Heart right ventricle (tissue), 16 donors: ENCODE measurements around the gene SCUBE1. TPM values are rescaled to one million over a fixed set of nuclear protein-coding genes. Genes with fewer than 3 reads are reported as not detected.
A peak's percentile ranks its signal among the peaks of the same experiment; 100 is the strongest.

Experiments
- ATAC-seq, 8 donors: fragments of 200-7000 bp; cut with Tn5 transposase; one replicate each; pipeline ENCODE4 v1.9.1; 2020; ENCODE audit warnings: mild to moderate bottlenecking in 8 of 8, moderate library complexity in 8 of 8, moderate number of reproducible peaks in 1 of 8
- DNase-seq, 2 donors: peaks; one replicate each; pipeline ENCODE4 v3.0.0-alpha.2; 2020
- H3K27ac ChIP-seq, 10 donors: fragments of 200-600 bp; sonication (generic) in 2 of 10; one replicate each; pipeline versions ENCODE4 v1.5.0 to v1.8.0; 2020 to 2022; ENCODE audit warnings: mild to moderate bottlenecking in 3 of 10
- H3K27me3 ChIP-seq, 7 donors: fragments of 200-600 bp; one replicate each; pipeline ENCODE4 v1.8.0; 2021 to 2022; ENCODE audit warnings: mild to moderate bottlenecking in 2 of 7
- H3K36me3 ChIP-seq, 9 donors: fragments of 200-600 bp; sonication (generic) in 1 of 9; one replicate each; pipeline versions ENCODE4 v1.5.0 to v1.8.0; 2020 to 2022; ENCODE audit warnings: mild to moderate bottlenecking in 2 of 9
- H3K4me1 ChIP-seq, 9 donors: fragments of 200-600 bp; sonication (generic) in 1 of 9; one replicate each; pipeline versions ENCODE4 v1.5.0 to v1.8.0; 2020 to 2022; ENCODE audit warnings: mild to moderate bottlenecking in 4 of 9
- H3K4me3 ChIP-seq, 10 donors: fragments of 200-600 bp; sonication (generic) in 2 of 10; one replicate each; pipeline versions ENCODE4 v1.5.0 to v1.8.0; 2020 to 2022; ENCODE audit warnings: mild to moderate bottlenecking in 7 of 10, moderate library complexity in 2 of 10
- H3K9me3 ChIP-seq, 11 donors: fragments of 200-600 bp in 10 of 11; sonication (generic) in 2 of 11; one replicate each; pipeline versions ENCODE4 v1.5.0 to v1.8.0; 2013 to 2022; ENCODE audit warnings: mild to moderate bottlenecking in 2 of 11, control low read depth in 1 of 11, moderate library complexity in 1 of 11
- CTCF ChIP-seq, 9 donors: fragments of 200-600 bp; sonication (generic) in 2 of 9; IDR thresholded peaks; one replicate each; pipeline versions ENCODE4 v1.5.0 to v1.8.0; 2021 to 2022; ENCODE audit warnings: antibody characterized with exemption in 9 of 9, mild to moderate bottlenecking in 5 of 9, moderate library complexity in 1 of 9
- WGBS, 2 donors: extraction: QIAGEN DNeasy Blood & Tissue Kit; methylation state at CpG; one replicate each; pipeline ENCODE4 v1.1.7; 2013; ENCODE audit warnings: inconsistent platforms in 1 of 2; 5-methylcytosine and 5-hydroxymethylcytosine counted together
- intact Hi-C, 10 donors: fragments of 100-400 bp; cut with DNase I; formaldehyde crosslinking; loops; one replicate each; pipeline versions ENCODE4 v1.11.1 to v1.14.2; 2022
- polyA plus RNA-seq, 2 donors: library from polyadenylated mRNA; stranded (reverse); fragments of 200-250 nt; gene quantifications; one replicate each; pipeline ENCODE4 v1.2.3, GENCODE V29; 2013
- total RNA-seq, 10 donors: library from RNA; stranded (reverse); fragmentation: NEBNext Ultra II Directional in 3 of 10; extraction: Animal tissue kit (Norgen Biotek cat#: 25700) in 3 of 10; gene quantifications; one replicate each; pipeline versions ENCODE4 v1.2.1 to v1.2.4, GENCODE V29; 2021 to 2023
- donor health status: Arrhythmogenic right ventricular cardiomyopathy.
- donor health status: ischemic (EF 13 %, LVEDD 7.1; RV severe dilation, severe dysfunction).
- donor health status: healthy with polysubstance abuse.
- donor health status: DM: no; HTN: yes; CAD: no.
- donor health status: DM: no; HTN: no; CAD: no.
- donor health status: ischemic (EF 25% LVEDD 6.9; RV normal size, moderate dysfunction).
- donor health status: ischemic (EF 25% LVEDD 5.7; RV mildly dilated, moderate dysfunction).
- donor health status: healthy.
- donor health status: DM: yes; HTN: yes; CAD: no.
- donor health status: Ischemic cardiomyopathy.
- donor health status: ischemic (EF 35%, LVEDD 5.7; RV mildly dilated, moderate dysfunction).
- donor health status: nonischemic (EF 11% LVEDD 7.7; RV severe dilation, severe dysfunction).
- donor health status: DM: yes; HTN: yes; CAD: no.
- donor health status: PGD.
- donor health status: ischemic (EF 29% LVEDD 5.4; RV normal size, mild dysfunction).
- donor health status: nonischemic (EF 23%, LVEDD 6.1; RV moderate dilation, normal function).

SCUBE1 gene
- total and polyA plus RNA-seq, 12 donors: 0.01 to 0.60 (median 0.13) TPM; not detected in 1

- ATAC-seq (no peak), DNase-seq (no peak)
- Histone ChIP-seq H3K4me3 (no peak overlapping the region), H3K4me1 (peaks cover 0 to 26% (median 17%) of the 10 kb centered on the region in 9 donors), H3K27me3 (peaks cover 0 to 12% (median 0%) of the 10 kb centered on the region in 7 donors), H3K27ac (no peak overlapping the region), H3K9me3 (no peaks in the 10 kb centered on the region), H3K36me3 (no peaks in the 10 kb centered on the region)
- 92 to 96% methylated on average over 5 of the region's 5 CpGs for WGBS, 2 donors
- intact Hi-C loops: no loop called here
- TF ChIP-seq CTCF (IDR thresholded peaks at IDR 0.05): no peak
Measured at GRCh38 chr22:43310311-43310710, 32.9 kb downstream of the SCUBE1 start.

GRCh38 chr22:43308836-43309235 lies 34.3 kb downstream of the SCUBE1 start:
- no peak for TF ChIP-seq CTCF (IDR thresholded peaks at IDR 0.05)
- WGBS, 2 donors: 85 to 88% methylated on average over 10 of the region's 10 CpGs
- H3K27me3 ChIP-seq: peaks cover 0 to 8% (median 0%) of the 10 kb centered on the region in 7 donors
- DNase-seq (no peak), ATAC-seq (no peak)
- no peaks in the 10 kb centered on the region for H3K9me3 ChIP-seq
- intact Hi-C loops: no loop called here
- peaks cover 0 to 27% (median 21%) of the 10 kb centered on the region in 9 donors for H3K4me1 ChIP-seq
- H3K36me3 ChIP-seq: no peaks in the 10 kb centered on the region
- H3K27ac ChIP-seq: no peak overlapping the region
- no peak overlapping the region for H3K4me3 ChIP-seq

DNA sequence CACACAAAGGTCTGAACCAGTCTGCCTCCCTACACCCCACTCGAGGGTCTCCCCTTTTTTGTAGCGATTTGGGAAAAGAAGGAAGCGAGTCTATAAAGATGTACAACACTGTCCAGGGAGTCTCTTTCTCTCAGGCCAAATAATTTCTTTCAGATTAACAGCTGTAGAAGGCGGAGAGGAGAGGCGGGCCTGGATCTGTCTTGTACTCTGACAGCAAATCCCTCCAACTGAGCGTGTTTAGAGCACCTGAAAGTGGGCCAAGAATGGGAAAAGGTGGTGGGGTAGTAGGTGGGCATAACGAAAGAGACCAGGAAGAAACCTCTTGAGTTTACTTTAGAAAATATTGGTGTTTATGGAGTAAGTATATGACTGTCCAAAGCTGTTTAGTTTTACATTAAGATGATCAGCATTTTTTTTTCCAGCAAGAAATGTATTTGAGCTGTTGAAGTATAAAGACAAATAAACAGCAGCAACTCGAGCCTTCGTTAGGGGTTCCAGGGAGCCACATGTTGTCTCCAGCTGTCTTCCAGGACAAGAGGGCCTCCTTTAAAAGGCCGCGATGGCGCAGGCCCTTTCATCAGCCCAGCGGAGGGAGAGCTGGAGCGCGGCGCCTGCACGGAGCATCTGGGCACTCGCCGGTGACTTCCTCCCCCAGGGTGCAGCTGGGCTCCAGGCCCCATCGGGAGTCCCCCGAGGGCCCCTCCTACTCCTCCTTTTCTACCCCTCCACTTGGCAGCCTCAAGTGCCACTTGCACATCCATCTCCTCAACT lies 34.9 kb downstream of the SCUBE1 start:
- no peaks in the 10 kb centered on the region for H3K36me3 ChIP-seq
- ATAC-seq (no peak), DNase-seq (no peak)
- intact Hi-C loops: no loop called here
- no peak overlapping the region for H3K27ac ChIP-seq
- H3K4me3 ChIP-seq: no peak overlapping the region
- H3K4me1 ChIP-seq: peaks cover 0 to 23% (median 15%) of the 10 kb centered on the region in 9 donors
- 63 to 74% methylated on average over 21 of the region's 21 CpGs for WGBS, 2 donors
- no peaks in the 10 kb centered on the region for H3K9me3 ChIP-seq
- no peak for TF ChIP-seq CTCF (IDR thresholded peaks at IDR 0.05)
- peaks cover 0 to 8% (median 0%) of the 10 kb centered on the region in 7 donors for H3K27me3 ChIP-seq

GRCh38 chr22:43305806-43306205 lies 37.4 kb downstream of the SCUBE1 start:
- 48 to 51% methylated on average over 8 of the region's 8 CpGs for WGBS, 2 donors
- ATAC-seq: peak; percentile 62 to 95 (median 88)
- Histone ChIP-seq H3K36me3 (no peaks in the 10 kb centered on the region), H3K4me3 (no peak overlapping the region), H3K4me1 (peaks cover 0 to 15% (median 11%) of the 10 kb centered on the region in 9 donors), H3K27ac (peak overlapping the region in 4 of 10 donors; percentile 54 to 65 (median 56)), H3K27me3 (no peaks in the 10 kb centered on the region), H3K9me3 (no peaks in the 10 kb centered on the region)
- intact Hi-C loops: no loop called here
- TF ChIP-seq CTCF (IDR thresholded peaks at IDR 0.05): no peak
- DNase-seq: peak; percentile 65 to 67
